HL-60 (cell line): ENCODE results near the gene STX18.

Source experiments
- GABPA ChIP-seq: IDR thresholded peaks from 2 replicates; pipeline ENCODE4 v1.6.1; 2012; ENCODE audit warnings: low read depth
- POLR2AphosphoS5 ChIP-seq: IDR thresholded peaks from 2 replicates; pipeline ENCODE4 v1.6.1; 2012; ENCODE audit warnings: low read depth
- SPI1 ChIP-seq: IDR thresholded peaks from 2 replicates; pipeline ENCODE4 v1.6.1; 2012; ENCODE audit warnings: low read depth, mild to moderate bottlenecking, borderline replicate concordance
- TF ChIP-seq, protein P1 (sequence below): IDR thresholded peaks from one replicate; pipeline ENCODE4 v1.5.1; 2011; ENCODE audit warnings: low read length, control low read depth, inconsistent platforms; ENCODE audit not compliant: insufficient read depth
- TF ChIP-seq, protein P2 (sequence below): IDR thresholded peaks from 2 replicates; pipeline ENCODE4 v1.6.1; 2012; ENCODE audit warnings: low read depth; ENCODE audit not compliant: insufficient replicate concordance

DNA sequence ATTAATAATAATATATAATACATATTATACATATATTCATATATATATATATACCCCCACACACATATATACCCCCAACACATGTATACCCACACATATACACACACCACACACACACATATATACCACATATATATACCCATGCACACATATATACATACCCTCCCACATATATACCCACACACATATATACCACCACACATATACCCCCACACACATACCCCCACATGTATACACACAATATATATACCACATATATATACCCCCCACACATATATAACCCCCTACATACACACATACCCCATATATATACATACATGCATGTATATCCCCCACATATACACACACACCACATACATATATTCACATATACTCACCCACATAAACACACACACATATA lies 103.0 kb downstream of the STX18 start:
- TF ChIP-seq, protein P1, sequence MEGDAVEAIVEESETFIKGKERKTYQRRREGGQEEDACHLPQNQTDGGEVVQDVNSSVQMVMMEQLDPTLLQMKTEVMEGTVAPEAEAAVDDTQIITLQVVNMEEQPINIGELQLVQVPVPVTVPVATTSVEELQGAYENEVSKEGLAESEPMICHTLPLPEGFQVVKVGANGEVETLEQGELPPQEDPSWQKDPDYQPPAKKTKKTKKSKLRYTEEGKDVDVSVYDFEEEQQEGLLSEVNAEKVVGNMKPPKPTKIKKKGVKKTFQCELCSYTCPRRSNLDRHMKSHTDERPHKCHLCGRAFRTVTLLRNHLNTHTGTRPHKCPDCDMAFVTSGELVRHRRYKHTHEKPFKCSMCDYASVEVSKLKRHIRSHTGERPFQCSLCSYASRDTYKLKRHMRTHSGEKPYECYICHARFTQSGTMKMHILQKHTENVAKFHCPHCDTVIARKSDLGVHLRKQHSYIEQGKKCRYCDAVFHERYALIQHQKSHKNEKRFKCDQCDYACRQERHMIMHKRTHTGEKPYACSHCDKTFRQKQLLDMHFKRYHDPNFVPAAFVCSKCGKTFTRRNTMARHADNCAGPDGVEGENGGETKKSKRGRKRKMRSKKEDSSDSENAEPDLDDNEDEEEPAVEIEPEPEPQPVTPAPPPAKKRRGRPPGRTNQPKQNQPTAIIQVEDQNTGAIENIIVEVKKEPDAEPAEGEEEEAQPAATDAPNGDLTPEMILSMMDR = no peak
- TF ChIP-seq POLR2AphosphoS5 (no peak), GABPA (no peak), SPI1 (no peak)
- TF ChIP-seq, protein P2, sequence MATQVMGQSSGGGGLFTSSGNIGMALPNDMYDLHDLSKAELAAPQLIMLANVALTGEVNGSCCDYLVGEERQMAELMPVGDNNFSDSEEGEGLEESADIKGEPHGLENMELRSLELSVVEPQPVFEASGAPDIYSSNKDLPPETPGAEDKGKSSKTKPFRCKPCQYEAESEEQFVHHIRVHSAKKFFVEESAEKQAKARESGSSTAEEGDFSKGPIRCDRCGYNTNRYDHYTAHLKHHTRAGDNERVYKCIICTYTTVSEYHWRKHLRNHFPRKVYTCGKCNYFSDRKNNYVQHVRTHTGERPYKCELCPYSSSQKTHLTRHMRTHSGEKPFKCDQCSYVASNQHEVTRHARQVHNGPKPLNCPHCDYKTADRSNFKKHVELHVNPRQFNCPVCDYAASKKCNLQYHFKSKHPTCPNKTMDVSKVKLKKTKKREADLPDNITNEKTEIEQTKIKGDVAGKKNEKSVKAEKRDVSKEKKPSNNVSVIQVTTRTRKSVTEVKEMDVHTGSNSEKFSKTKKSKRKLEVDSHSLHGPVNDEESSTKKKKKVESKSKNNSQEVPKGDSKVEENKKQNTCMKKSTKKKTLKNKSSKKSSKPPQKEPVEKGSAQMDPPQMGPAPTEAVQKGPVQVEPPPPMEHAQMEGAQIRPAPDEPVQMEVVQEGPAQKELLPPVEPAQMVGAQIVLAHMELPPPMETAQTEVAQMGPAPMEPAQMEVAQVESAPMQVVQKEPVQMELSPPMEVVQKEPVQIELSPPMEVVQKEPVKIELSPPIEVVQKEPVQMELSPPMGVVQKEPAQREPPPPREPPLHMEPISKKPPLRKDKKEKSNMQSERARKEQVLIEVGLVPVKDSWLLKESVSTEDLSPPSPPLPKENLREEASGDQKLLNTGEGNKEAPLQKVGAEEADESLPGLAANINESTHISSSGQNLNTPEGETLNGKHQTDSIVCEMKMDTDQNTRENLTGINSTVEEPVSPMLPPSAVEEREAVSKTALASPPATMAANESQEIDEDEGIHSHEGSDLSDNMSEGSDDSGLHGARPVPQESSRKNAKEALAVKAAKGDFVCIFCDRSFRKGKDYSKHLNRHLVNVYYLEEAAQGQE = no peak
